Ovary (tissue), 3 donors: ENCODE results near the gene PARK7.

ENCODE experiments used
- EP300 ChIP-seq: sonication (generic); formaldehyde crosslinking; IDR thresholded peaks from one replicate; pipeline ENCODE4 v1.6.1; 2017; ENCODE audit warnings: antibody characterized with exemption
- POLR2A ChIP-seq: fragments of 450-650 bp; IDR thresholded peaks from one replicate; pipeline ENCODE4 v1.6.1; 2017; ENCODE audit warnings: antibody characterized with exemption, mild to moderate bottlenecking, moderate library complexity
- TF ChIP-seq, protein P1 (sequence below), 3 donors: fragments of 450-650 bp in 2 of 3; fragments of 200-600 bp in 1 of 3; IDR thresholded peaks; one replicate each; pipeline versions ENCODE4 v1.5.1 to v1.8.0; 2016 to 2022; ENCODE audit warnings: antibody characterized with exemption in 3 of 3, mild to moderate bottlenecking in 1 of 3
- donor health status: DM: no; HTN: no; CAD: no.

- TF ChIP-seq, protein P1, sequence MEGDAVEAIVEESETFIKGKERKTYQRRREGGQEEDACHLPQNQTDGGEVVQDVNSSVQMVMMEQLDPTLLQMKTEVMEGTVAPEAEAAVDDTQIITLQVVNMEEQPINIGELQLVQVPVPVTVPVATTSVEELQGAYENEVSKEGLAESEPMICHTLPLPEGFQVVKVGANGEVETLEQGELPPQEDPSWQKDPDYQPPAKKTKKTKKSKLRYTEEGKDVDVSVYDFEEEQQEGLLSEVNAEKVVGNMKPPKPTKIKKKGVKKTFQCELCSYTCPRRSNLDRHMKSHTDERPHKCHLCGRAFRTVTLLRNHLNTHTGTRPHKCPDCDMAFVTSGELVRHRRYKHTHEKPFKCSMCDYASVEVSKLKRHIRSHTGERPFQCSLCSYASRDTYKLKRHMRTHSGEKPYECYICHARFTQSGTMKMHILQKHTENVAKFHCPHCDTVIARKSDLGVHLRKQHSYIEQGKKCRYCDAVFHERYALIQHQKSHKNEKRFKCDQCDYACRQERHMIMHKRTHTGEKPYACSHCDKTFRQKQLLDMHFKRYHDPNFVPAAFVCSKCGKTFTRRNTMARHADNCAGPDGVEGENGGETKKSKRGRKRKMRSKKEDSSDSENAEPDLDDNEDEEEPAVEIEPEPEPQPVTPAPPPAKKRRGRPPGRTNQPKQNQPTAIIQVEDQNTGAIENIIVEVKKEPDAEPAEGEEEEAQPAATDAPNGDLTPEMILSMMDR (IDR thresholded peaks at IDR 0.05) = no peak
- no peak for TF ChIP-seq POLR2A
- no peak for TF ChIP-seq EP300
Measured at GRCh38 chr1:8002329-8002910, 40.9 kb downstream of the PARK7 start.
